Activated CD4-positive, CD25-positive, alpha-beta regulatory T cell treated with anti-CD3 and anti-CD28 coated beads, Interleukin-2, amount 50 U/mL, for 72 hours (primary cell): ENCODE results near the gene SLC2A4.
A peak's percentile ranks its signal among the peaks of the same experiment; 100 is the strongest.
"Not testable (repeated sequence)": the region's sequence is repeated elsewhere in the genome, so short reads cannot be mapped to it uniquely, and the experiment has no call there.

Experiments used
- DNase-seq: peaks from one replicate; pipeline ENCODE4 v3.0.0; 2021

SLC2A4 gene

GRCh38 chr17:7327056-7327455 lies 45.5 kb downstream of the SLC2A4 start:
- no peak for DNase-seq

DNA sequence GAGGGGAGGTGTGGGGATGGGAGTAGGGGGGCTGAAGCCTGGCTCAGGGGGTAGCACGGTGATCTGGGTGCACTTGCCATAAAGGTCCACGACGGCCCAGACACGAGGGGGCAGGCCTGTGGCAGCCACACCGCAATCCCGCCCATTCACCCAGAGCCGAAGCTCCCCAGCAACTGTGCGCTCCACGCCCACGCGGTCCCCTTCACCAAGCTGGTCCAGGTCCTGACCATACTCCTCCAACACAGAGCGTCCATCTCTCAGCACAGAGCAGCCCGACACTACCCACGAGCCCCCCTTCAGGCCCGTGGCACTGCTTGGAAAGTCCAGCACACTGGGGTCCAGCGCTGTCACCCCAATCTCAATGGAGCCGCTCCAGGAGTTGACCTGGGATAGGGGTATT lies 46.0 kb downstream of the SLC2A4 start:
- no peak for DNase-seq

GRCh38 chr17:7328009-7328408 lies 46.5 kb downstream of the SLC2A4 start:
- no peak for DNase-seq

GRCh38 chr17:7328840-7329373 lies 47.4 kb downstream of the SLC2A4 start, which contains the start of gene NEURL4:
Gene NEURL4, minus strand, starts transcription at chr17:7329335. Its CDS starts 23 bp downstream, at chr17:7329312.
- no peak for DNase-seq

- peak; percentile 93 for DNase-seq
Measured at GRCh38 chr17:7329374-7329996, 48.0 kb downstream of the SLC2A4 start.

DNA sequence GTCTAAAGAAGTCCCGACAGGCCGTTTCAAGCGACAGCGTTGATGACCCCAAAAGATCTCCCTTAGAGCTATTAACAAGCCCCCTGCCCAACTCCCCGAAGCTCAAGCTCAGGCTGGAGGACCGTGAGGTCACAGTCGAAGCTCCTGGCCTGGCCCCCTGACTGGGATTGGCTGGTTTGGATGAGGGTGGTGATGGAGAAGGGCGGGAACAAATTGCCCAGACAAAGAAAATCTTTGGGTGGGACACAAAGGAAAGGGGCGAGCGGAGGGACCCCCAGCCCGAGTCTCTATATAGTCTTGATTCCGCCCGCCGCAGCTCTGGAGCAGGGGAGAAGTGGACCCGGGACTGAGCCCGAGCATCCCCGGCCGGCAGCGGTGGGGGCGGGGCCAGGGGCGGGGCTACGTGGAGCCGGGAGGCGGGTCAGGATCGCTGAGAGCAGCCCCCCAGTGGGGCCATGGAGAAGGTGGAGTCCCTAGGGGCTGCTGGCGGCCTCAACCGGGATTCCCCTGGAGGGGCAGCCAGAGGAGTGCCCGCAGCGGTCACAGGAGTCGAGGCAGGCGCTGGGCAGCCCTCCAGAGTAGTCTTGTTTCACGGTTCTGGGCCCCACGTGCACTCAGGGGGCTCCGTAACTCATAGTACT lies 48.6 kb downstream of the SLC2A4 start:
- peak; percentile 76 for DNase-seq

DNA sequence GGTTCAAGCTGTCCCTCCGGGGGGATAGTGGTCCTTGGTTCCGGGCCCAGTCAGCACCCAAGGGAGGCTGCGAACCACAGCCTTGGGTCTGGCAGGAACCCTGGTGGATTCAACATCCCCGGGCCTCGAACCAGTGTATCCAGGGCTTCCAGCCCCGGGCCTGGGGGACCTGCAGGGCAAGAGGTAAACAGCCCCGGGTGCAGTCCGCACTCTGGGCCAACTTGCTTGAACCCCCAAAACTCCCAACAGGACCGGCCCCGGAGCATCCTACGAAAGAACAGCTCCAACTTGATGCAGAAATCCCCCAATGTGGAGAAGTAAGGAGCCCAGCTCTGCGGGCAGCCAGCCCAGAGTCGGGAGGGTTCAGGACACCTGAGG lies 49.1 kb downstream of the SLC2A4 start:
- no peak for DNase-seq

GRCh38 chr17:7332111-7332510 lies 50.6 kb downstream of the SLC2A4 start:
- DNase-seq = no peak

GRCh38 chr17:7332600-7333069 lies 51.1 kb downstream of the SLC2A4 start:
- DNase-seq = not testable (repeated sequence)

GRCh38 chr17:7334938-7335538 lies 53.5 kb downstream of the SLC2A4 start:
- DNase-seq = no peak

DNA sequence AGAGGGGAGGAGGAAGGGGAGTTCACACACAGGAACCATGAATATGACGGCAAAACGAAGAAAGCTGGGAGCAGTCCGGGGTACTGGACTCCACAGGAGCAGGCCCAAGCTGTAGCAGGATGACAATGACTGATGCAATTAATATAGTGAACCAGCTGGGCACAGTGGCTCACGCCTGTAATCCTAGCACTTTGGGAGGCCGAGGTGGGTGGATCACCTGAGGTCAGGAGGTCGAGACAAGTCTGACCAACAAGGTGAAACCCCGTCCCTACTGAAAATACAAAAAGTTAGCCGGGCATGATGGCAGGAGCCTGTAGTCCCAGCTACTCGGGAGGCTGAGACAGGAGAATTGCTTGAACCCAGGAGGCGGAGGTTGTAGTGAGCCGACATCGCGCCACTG lies 54.2 kb downstream of the SLC2A4 start:
- not testable (repeated sequence) for DNase-seq

DNA sequence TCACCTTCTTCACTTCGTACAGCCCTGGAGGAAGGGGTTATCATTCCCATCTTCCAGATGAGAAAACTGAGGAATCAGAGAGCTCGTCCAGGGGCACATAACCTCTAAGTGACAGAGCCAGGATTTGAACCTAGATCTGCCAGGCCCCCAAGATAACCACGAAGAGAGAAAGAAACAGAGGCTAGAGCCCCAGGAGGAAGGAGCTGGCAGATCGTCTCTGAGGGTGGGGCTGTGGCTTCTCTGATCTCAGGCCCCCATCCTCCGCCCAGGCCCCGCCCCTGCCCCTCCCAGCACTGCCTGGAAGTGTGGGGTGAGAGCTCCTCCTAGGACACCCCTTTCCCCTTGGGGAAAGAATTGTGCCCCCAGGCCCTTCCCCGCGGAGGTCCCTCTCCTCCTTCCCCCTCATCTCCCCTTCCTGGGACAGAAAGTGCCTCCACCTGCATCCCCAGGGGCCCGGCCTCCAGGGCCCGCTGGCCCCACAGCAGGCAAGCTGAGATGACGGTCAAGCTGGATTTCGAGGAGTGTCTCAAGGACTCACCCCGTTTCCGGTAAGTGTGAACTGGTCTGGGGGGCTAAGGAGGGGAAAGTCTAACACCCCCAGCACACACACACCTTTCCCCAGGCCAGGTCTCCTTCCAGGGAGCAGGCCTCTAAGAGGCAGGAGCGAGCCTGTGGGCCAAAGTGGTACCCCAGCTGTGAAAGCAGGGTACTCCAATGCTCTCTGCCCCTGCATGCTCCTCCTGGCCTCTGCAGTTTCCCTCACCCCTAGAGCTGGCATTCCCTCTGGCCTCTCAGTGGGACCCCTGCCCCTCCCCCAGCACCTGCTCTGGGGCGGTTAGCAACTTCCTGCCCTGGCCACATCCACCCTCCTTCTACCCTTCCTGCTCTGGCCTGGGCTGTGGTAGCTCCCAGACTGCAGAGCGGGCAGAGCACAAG lies 55.0 kb downstream of the SLC2A4 start, which contains the start of gene ACAP1:
ACAP1 (plus strand) TSS at position 290 of the 936 bp plus-strand sequence; CDS start at position 496, 206 bp downstream.
- DNase-seq = peak; percentile 74

GRCh38 chr17:7337600-7337999 lies 56.1 kb downstream of the SLC2A4 start:
- DNase-seq = not testable (repeated sequence)
